HUES6 (cell line): ENCODE results near the gene DAD1.

Experiments used
- H3K27ac ChIP-seq: 2 replicates; pipeline ENCODE4 v1.7.0; 2013; ENCODE audit warnings: low read depth, mild to moderate bottlenecking, low read length, inconsistent platforms
- H3K27me3 ChIP-seq: 2 replicates; pipeline ENCODE4 v1.6.1; 2013; ENCODE audit warnings: low read length; ENCODE audit not compliant: control insufficient read depth, insufficient read depth
- H3K36me3 ChIP-seq: 2 replicates; pipeline ENCODE4 v1.6.1; 2013; ENCODE audit warnings: low read length; ENCODE audit not compliant: control insufficient read depth, insufficient read depth
- H3K4me1 ChIP-seq: 2 replicates; pipeline ENCODE4 v1.6.1; 2013; ENCODE audit warnings: low read length; ENCODE audit not compliant: control insufficient read depth, insufficient read depth
- H3K4me3 ChIP-seq: 2 replicates; pipeline ENCODE4 v1.5.1; 2013; ENCODE audit warnings: low read depth, low read length
- H3K9ac ChIP-seq: one replicate; pipeline ENCODE4 v1.6.1; 2013; ENCODE audit warnings: mild to moderate bottlenecking, low read length
- H3K9me3 ChIP-seq: 2 replicates; pipeline ENCODE4 v1.6.1; 2013; ENCODE audit warnings: low read depth, low read length; ENCODE audit not compliant: control insufficient read depth, insufficient read depth

Gene DAD1

GRCh38 chr14:22524115-22524783 lies 64.8 kb downstream of the DAD1 start:
- Histone ChIP-seq H3K27me3 (no peaks in the 10 kb centered on the region), H3K9me3 (no peaks in the 10 kb centered on the region), H3K9ac (no peak overlapping the region), H3K4me3 (no peak overlapping the region), H3K4me1 (no peaks in the 10 kb centered on the region), H3K27ac (no peak overlapping the region), H3K36me3 (no peaks in the 10 kb centered on the region)

- no peaks in the 10 kb centered on the region for H3K36me3 ChIP-seq
- no peak overlapping the region for H3K9ac ChIP-seq
- H3K4me3 ChIP-seq: no peak overlapping the region
- no peaks in the 10 kb centered on the region for H3K27me3 ChIP-seq
- 0 out of 2 replicates have a peak, but pooled peaks cover 3% of the 10 kb centered on the region for H3K4me1 ChIP-seq
- H3K27ac ChIP-seq: no peak overlapping the region
- no peaks in the 10 kb centered on the region for H3K9me3 ChIP-seq
These were observed 65.7 kb downstream of the DAD1 start for GRCh38 chr14:22523283-22523682.

GRCh38 chr14:22522466-22522957 lies 66.5 kb downstream of the DAD1 start:
- Histone ChIP-seq H3K27ac (no peak overlapping the region), H3K4me3 (no peak overlapping the region), H3K9me3 (no peaks in the 10 kb centered on the region), H3K9ac (no peak overlapping the region), H3K4me1 (0 out of 2 replicates have a peak, but pooled peaks cover 7% of the 10 kb centered on the region), H3K27me3 (no peaks in the 10 kb centered on the region), H3K36me3 (no peaks in the 10 kb centered on the region)

- Histone ChIP-seq H3K4me1 (0 out of 2 replicates have a peak, but pooled peaks cover 7% of the 10 kb centered on the region), H3K4me3 (no peak overlapping the region), H3K9ac (no peak overlapping the region), H3K9me3 (no peaks in the 10 kb centered on the region), H3K36me3 (no peaks in the 10 kb centered on the region), H3K27me3 (no peaks in the 10 kb centered on the region), H3K27ac (no peak overlapping the region)
These were observed 67.4 kb downstream of the DAD1 start for GRCh38 chr14:22521449-22522239.

- H3K36me3 ChIP-seq: no peaks in the 10 kb centered on the region
- no peak overlapping the region for H3K27ac ChIP-seq
- H3K4me3 ChIP-seq: no peak overlapping the region
- H3K9me3 ChIP-seq: no peaks in the 10 kb centered on the region
- no peak overlapping the region for H3K9ac ChIP-seq
- no peaks in the 10 kb centered on the region for H3K27me3 ChIP-seq
- H3K4me1 ChIP-seq: 0 out of 2 replicates have a peak, but pooled peaks cover 7% of the 10 kb centered on the region
These were observed 68.2 kb downstream of the DAD1 start for GRCh38 chr14:22520796-22521195.

- H3K4me1 ChIP-seq: 0 out of 2 replicates have a peak, but pooled peaks cover 7% of the 10 kb centered on the region
- H3K9ac ChIP-seq: no peak overlapping the region
- no peak overlapping the region for H3K27ac ChIP-seq
- H3K4me3 ChIP-seq: no peak overlapping the region
- no peaks in the 10 kb centered on the region for H3K36me3 ChIP-seq
- no peaks in the 10 kb centered on the region for H3K27me3 ChIP-seq
- no peaks in the 10 kb centered on the region for H3K9me3 ChIP-seq
These were observed 68.9 kb downstream of the DAD1 start for GRCh38 chr14:22519877-22520685.

- H3K27ac ChIP-seq: no peak overlapping the region
- H3K4me3 ChIP-seq: no peak overlapping the region
- H3K9me3 ChIP-seq: no peaks in the 10 kb centered on the region
- 0 out of 2 replicates have a peak, but pooled peaks cover 7% of the 10 kb centered on the region for H3K4me1 ChIP-seq
- H3K36me3 ChIP-seq: no peaks in the 10 kb centered on the region
- H3K9ac ChIP-seq: no peak overlapping the region
- H3K27me3 ChIP-seq: no peaks in the 10 kb centered on the region
These were observed 71.0 kb downstream of the DAD1 start for GRCh38 chr14:22518073-22518472.

- H3K27me3 ChIP-seq: no peaks in the 10 kb centered on the region
- H3K27ac ChIP-seq: no peak overlapping the region
- 0 out of 2 replicates have a peak, but pooled peaks cover 7% of the 10 kb centered on the region for H3K4me1 ChIP-seq
- H3K36me3 ChIP-seq: no peaks in the 10 kb centered on the region
- H3K9me3 ChIP-seq: no peaks in the 10 kb centered on the region
- no peak overlapping the region for H3K9ac ChIP-seq
- H3K4me3 ChIP-seq: no peak overlapping the region
These were observed 71.8 kb downstream of the DAD1 start for GRCh38 chr14:22517117-22517720.

GRCh38 chr14:22515929-22516328 lies 73.1 kb downstream of the DAD1 start:
- Histone ChIP-seq H3K4me3 (no peak overlapping the region), H3K9ac (no peak overlapping the region), H3K27ac (no peak overlapping the region)

More at GRCh38 chr14:22515929-22516328, 73.1 kb downstream of the DAD1 start:
- H3K4me1 ChIP-seq: peaks cover 11% of the 10 kb centered on the region
- no peaks in the 10 kb centered on the region for H3K36me3 ChIP-seq
- H3K9me3 ChIP-seq: no peaks in the 10 kb centered on the region
- H3K27me3 ChIP-seq: no peaks in the 10 kb centered on the region
